Adrenal gland (tissue), 5 donors: ENCODE data around the gene PTPRU.

ENCODE experiments used
- CTCF ChIP-seq, 6 experiments: fragments of 450-650 bp in 4 of 6; fragments of 200-600 bp in 2 of 6; sonication (generic) in 1 of 6; IDR thresholded peaks; 1 replicate in 5 of 6; 2 replicates in 1 of 6; pipeline versions ENCODE4 v1.5.1 to v1.8.0; 2016 to 2021; ENCODE audit warnings: antibody characterized with exemption in 6 of 6, mild to moderate bottlenecking in 2 of 6, moderate library complexity in 1 of 6
- POLR2A ChIP-seq, 2 donors: fragments of 450-650 bp; IDR thresholded peaks; one replicate each; pipeline ENCODE4 v1.6.1; 2017; ENCODE audit warnings: antibody characterized with exemption in 2 of 2, mild to moderate bottlenecking in 2 of 2, moderate library complexity in 1 of 2
- donor health status: DM: no; HTN: no; CAD: no.

- TF ChIP-seq CTCF (IDR thresholded peaks at IDR 0.05) (no peak), POLR2A (IDR thresholded peaks at IDR 0.05) (no peak)
Observed at GRCh38 chr1:29258189-29258975, 22.1 kb downstream of the PTPRU start.
